C4-2B (cell line): ENCODE measurements around the gene SUV39H2.

Experiments
- CTCF ChIP-seq: fragments of 450-650 bp; conservative IDR thresholded peaks from 2 replicates; pipeline ENCODE4 v1.5.1; 2017; ENCODE audit warnings: mild to moderate bottlenecking
- ZFX ChIP-seq: fragments of 450-650 bp; IDR thresholded peaks from 2 replicates; pipeline ENCODE4 v1.6.1; 2017

- TF ChIP-seq CTCF = no peak
- no peak for TF ChIP-seq ZFX
Measured at GRCh38 chr10:14949291-14949690, 70.6 kb downstream of the SUV39H2 start.
